Right lobe of liver (tissue), 4 donors: ENCODE results near the gene MEGF8.

Experiments used
- CTCF ChIP-seq, 4 donors: fragments of 200-600 bp in 3 of 4; fragments of 450-650 bp in 1 of 4; IDR thresholded peaks; one replicate each; pipeline versions ENCODE4 v1.5.1 to v1.8.0; 2016 to 2022; ENCODE audit warnings: antibody characterized with exemption in 4 of 4, mild to moderate bottlenecking in 2 of 4
- POLR2A ChIP-seq: fragments of 450-650 bp; IDR thresholded peaks from one replicate; pipeline ENCODE4 v1.6.1; 2017; ENCODE audit warnings: antibody characterized with exemption, mild to moderate bottlenecking
- donor health status: DM: no; HTN: no; CAD: no.
- donor health status: DM: no; HTN: no; CAD: no.
- donor health status: DM: no; HTN: yes; CAD: no.

DNA sequence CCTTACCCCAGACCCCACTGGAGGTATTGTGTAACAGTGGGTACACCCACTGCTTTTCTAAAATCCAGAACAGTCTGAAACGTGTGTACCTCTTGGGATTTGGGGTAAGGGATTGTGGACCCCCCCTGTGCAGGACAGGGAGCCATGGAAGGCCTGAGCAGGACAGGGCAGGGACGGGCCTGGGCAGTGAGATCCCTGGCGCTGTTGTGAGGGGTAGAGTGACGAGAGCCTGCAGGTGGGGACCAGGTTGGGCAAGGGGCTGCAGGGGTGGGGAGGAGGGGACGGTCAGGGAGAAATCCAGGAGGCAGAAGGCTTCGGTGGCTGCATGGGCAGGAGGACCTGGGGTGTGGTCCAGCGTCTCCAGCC lies 36.1 kb downstream of the MEGF8 start:
- TF ChIP-seq CTCF (IDR thresholded peaks at IDR 0.05) = no peak
- TF ChIP-seq POLR2A = no peak
